VCaP (cell line): Measurements from ENCODE around the gene THOC6.

Experiments
- H3K27ac ChIP-seq: fragments of 450-650 bp; 2 replicates; pipeline ENCODE4 v1.5.1; 2017
- TF ChIP-seq, protein P1 (sequence below): fragments of 450-650 bp; conservative IDR thresholded peaks from 2 replicates; pipeline ENCODE4 v1.5.1; 2017; ENCODE audit warnings: mild to moderate bottlenecking, moderate library complexity

Gene THOC6

DNA sequence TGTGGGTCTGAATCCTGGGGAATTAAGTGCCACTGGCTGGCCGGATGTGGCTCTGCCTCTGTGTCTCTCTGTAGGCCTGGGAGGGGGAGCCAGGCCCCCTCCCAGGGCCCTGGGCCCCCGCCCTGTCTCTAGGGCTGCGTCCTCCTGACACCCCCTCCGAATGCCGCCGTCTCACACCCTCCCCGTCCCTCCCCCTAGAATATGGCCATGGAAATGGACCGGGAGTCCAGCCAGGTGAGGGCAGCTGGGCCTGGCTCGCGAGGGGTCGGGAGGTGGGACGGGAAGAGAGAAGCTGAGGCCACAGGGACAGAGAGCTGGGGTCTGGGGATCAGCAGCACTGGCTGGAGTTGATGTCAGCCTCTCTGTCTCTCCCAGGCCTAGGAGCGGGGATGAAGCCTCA, 27.5 kb upstream of the THOC6 start:
- no peak overlapping the region for H3K27ac ChIP-seq
- TF ChIP-seq, protein P1, sequence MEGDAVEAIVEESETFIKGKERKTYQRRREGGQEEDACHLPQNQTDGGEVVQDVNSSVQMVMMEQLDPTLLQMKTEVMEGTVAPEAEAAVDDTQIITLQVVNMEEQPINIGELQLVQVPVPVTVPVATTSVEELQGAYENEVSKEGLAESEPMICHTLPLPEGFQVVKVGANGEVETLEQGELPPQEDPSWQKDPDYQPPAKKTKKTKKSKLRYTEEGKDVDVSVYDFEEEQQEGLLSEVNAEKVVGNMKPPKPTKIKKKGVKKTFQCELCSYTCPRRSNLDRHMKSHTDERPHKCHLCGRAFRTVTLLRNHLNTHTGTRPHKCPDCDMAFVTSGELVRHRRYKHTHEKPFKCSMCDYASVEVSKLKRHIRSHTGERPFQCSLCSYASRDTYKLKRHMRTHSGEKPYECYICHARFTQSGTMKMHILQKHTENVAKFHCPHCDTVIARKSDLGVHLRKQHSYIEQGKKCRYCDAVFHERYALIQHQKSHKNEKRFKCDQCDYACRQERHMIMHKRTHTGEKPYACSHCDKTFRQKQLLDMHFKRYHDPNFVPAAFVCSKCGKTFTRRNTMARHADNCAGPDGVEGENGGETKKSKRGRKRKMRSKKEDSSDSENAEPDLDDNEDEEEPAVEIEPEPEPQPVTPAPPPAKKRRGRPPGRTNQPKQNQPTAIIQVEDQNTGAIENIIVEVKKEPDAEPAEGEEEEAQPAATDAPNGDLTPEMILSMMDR = no peak

DNA sequence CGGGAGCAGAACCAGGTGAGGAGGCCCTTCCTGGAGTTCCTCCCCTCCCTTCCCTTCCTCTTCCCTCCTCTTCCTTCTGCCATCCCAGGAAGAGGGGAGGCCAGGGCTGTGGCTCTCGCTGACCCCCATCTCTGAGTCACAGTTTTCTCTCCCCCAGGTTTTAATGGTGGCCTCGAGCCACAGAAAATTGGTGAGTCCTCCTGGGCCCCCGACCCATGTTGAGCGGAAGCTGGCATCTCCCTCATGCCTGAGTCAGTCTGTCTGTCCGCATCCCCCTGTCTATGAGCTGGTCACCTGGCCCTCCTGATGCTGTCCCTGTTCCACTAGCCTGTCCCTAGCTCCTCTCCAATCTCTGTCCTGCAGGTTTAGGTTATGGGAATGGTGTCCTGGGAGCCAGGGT, 23.9 kb upstream of the THOC6 start:
- H3K27ac ChIP-seq = no peak overlapping the region
- TF ChIP-seq, protein P1 = no peak

DNA sequence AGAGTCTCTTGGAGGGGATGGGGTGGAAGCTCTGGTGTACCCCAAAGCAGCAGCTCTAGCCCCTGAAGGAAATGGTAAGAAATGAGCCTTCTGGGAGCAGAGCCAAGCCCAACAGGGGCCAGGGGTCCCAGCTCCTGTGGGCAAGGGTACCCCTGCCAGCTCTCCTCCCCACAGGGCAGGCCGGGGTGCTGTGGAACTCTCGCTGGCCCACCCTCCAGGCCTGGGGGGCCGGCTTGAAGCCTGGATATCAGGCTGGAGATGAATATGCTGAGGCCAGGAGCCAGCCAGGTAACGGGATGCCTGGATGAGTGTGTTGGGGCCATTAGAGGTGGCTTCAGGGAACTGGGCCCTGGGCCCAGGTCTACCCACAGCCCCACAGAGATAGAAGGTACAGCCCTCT, 23.3 kb upstream of the THOC6 start:
- TF ChIP-seq, protein P1 = no peak
- H3K27ac ChIP-seq = no peak overlapping the region

DNA sequence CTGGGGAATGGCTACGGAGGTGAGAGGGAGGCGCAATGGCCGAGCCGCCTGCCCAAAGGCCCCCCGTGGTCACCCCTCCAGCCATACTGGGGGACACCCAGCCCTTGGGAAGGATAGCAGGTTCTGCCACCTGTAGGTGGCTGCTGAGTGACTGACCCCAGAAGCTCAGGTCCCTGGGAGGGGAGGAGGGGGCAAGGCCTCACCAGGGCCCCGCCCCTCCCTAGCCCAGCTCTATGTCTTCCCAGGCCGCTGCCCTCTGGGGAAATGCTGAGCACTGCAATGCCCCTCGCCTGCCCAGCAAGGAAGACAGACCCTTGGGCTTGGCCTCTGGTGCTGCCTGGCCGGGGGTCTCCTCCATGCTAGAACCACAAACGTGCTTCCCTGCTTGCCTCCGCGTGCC, 22.5 kb upstream of the THOC6 start:
- TF ChIP-seq, protein P1 = no peak
- no peak overlapping the region for H3K27ac ChIP-seq

DNA sequence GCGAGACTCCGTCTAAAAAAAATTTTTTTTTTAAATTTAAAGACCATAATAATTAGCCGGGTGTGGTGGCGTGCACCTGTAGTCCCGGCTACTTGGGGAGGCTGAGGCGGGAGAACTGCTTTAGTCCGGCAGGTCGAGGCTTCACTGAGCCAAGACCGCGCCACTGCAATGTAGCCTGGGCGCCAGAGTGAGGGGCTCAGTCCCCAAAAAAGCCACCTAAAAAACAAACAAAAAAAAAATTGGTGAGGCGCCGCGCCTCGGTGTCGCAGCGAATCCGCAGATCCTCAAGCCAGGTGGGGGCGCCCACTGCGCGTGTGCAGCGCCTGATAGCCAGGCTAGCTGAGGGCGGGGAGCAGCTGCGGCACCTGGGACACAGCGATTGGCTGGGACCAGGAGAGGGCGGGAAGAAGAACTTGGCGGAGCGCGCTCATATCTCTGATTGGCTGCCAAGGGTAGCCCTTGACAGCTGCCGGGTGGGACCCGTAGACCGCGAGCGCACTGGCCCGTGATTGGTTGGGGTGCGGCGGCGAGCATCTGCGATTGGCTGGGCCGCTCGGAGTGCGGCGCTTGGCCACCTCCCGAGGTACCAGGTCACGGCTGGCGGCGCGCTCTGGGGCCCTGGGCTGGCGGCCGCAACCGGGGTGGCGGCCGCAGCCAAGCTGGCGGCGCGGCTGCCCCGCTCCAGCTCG, 20.1 kb upstream of the THOC6 start:
- TF ChIP-seq, protein P1 = peak; percentile 50
- H3K27ac ChIP-seq = peak overlapping the region; percentile 69

DNA sequence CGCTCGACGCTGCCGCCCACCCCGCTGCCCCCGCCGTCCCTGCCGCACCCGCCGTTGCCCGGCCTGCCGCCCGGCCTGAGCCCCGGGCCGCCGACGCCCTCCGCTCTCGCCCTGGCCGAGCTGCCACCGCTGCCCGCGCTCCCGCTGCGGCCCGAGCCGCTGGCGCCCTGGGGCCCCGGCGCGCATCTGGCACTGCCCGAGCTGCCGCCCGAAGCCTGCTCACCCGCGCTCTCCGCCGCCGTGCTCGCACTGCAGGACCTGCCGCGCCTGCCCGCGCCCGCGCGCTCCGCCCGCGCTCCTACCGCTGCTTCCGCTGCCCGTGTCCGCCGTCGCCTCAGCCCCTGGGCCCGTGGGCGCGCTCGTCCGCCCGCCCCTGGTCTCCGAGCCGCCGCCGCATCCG, 19.5 kb upstream of the THOC6 start:
- peak overlapping the region; percentile 69 for H3K27ac ChIP-seq
- TF ChIP-seq, protein P1 = no peak

DNA sequence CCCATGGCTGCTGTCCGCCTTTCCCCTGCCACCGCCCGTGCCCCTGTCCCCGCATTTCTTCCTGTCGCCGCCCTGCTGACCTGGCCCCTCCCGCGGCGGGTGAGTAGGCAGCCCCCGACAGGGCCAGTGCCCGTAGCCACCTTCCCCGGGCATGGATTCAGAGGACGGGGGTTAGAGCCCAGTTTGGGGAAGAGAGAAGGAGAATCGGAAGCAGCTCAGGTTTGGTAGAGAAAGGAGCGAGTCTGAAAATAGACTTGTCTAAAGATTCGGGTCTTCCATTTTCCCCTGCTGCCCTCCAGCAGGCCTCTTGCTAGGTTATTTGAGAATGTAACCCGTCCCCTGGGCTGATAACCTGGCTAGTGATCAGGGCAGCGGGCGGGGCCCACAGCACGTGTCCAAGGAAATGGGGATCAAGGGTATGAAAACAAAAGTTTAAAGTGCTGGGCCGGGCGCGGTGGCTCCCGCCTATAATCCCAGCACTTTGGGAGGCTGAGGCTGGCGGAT, 19.0 kb upstream of the THOC6 start:
- TF ChIP-seq, protein P1 = no peak
- peak overlapping the region; percentile 69 for H3K27ac ChIP-seq
